PC-3 (cell line): Measurements from ENCODE around the gene CTAGE4. TPM values are rescaled to one million over a fixed set of nuclear protein-coding genes. Genes with fewer than 3 reads are reported as not detected.
"Not testable (repeated sequence)": the region's sequence is repeated elsewhere in the genome, so short reads cannot be mapped to it uniquely, and the experiment has no call there.

Experiments
- ATAC-seq: fragments of 200-7000 bp; cut with Tn5 transposase; 2 replicates; pipeline ENCODE4 v1.9.1; 2020; ENCODE audit warnings: mild to moderate bottlenecking, moderate library complexity
- BruUV-seq: library from RNA; stranded (reverse); fragments of 400-500 nt; replicated peaks from 2 replicates; lab custom pipeline; 2021; lab: Mats Ljungman, UMichigan
- CTCF ChIA-PET: fragments of 300-600 bp; sonication (Branson Sonifier 250); formaldehyde crosslinking; loops from one replicate; lab custom pipeline; 2022; ENCODE audit warnings: antibody characterized with exemption; lab: Charles Lee
- POLR2A ChIA-PET: fragments of 300-600 bp; sonication (Branson Sonifier 250); formaldehyde crosslinking; loops from one replicate; lab custom pipeline; 2022; ENCODE audit warnings: antibody characterized with exemption; ENCODE audit not compliant: unreplicated experiment; lab: Charles Lee
- DNase-seq: peaks from one replicate; pipeline ENCODE4 v3.0.0-alpha.2; 2015
- H2AFZ ChIP-seq: fragments of 300-600 bp; sonication (generic); 2 replicates; pipeline ENCODE4 v1.6.0; 2016; ENCODE audit warnings: antibody characterized with exemption, low read length
- H3F3A ChIP-seq: fragments of 300-600 bp; sonication (generic); one replicate; pipeline ENCODE4 v1.6.0; 2017; ENCODE audit warnings: antibody characterized with exemption, low read length, control low read depth, mild to moderate bottlenecking; ENCODE audit not compliant: unreplicated experiment
- H3K27ac ChIP-seq: fragments of 300-600 bp; sonication (generic); 2 replicates; pipeline ENCODE4 v1.5.1; 2016; ENCODE audit warnings: mild to moderate bottlenecking, low read length
- H3K27me3 ChIP-seq: fragments of 300-600 bp; sonication (generic); 2 replicates; pipeline ENCODE4 v1.6.1; 2016; ENCODE audit warnings: low read length, mixed read lengths
- H3K36me3 ChIP-seq: fragments of 300-600 bp; sonication (generic); 2 replicates; pipeline ENCODE4 v1.6.1; 2016; ENCODE audit warnings: low read depth, mixed run types, low read length, mixed read lengths
- H3K4me1 ChIP-seq: fragments of 300-600 bp; sonication (generic); 2 replicates; pipeline ENCODE4 v1.5.1; 2016; ENCODE audit warnings: low read length; ENCODE audit not compliant: insufficient read depth
- H3K4me2 ChIP-seq: fragments of 300-600 bp; sonication (generic); 2 replicates; pipeline ENCODE4 v1.6.0; 2016; ENCODE audit warnings: low read length
- H3K4me3 ChIP-seq: fragments of 300-600 bp; sonication (generic); 2 replicates; pipeline ENCODE4 v1.5.1; 2016; ENCODE audit warnings: mild to moderate bottlenecking, low read length, mixed read lengths
- H3K79me2 ChIP-seq: fragments of 300-600 bp; sonication (generic); 2 replicates; pipeline ENCODE4 v1.6.1; 2017; ENCODE audit warnings: low read length, mixed read lengths
- H3K9ac ChIP-seq: fragments of 300-600 bp; sonication (generic); 2 replicates; pipeline ENCODE4 v1.6.0; 2016; ENCODE audit warnings: mild to moderate bottlenecking, low read length
- H3K9me2 ChIP-seq: fragments of 300-600 bp; sonication (generic); replicated peaks from 2 replicates; pipeline ENCODE4 v1.6.1; 2016; ENCODE audit warnings: mixed run types, low read length, mixed read lengths
- H3K9me3 ChIP-seq: fragments of 300-600 bp; sonication (generic); 2 replicates; pipeline ENCODE4 v1.6.1; 2016; ENCODE audit warnings: low read length, mixed read lengths
- H4K20me1 ChIP-seq: fragments of 300-600 bp; sonication (generic); 2 replicates; pipeline ENCODE4 v1.6.1; 2016; ENCODE audit warnings: low read length, mixed read lengths
- intact Hi-C: fragments of 100-400 bp; cut with micrococcal nuclease; formaldehyde crosslinking; loops from 2 replicates; pipeline ENCODE4 v1.9.0; 2023
- total RNA-seq: library from RNA; depleted of rRNA; stranded (reverse); fragments of >200 nt; gene quantifications from 2 replicates; pipeline ENCODE4 v1.2.3, GENCODE V29; 2014; rRNA removed

Gene CTAGE4
- total RNA-seq, 1 experiment from 2014 or later: 1.4 TPM

DNA sequence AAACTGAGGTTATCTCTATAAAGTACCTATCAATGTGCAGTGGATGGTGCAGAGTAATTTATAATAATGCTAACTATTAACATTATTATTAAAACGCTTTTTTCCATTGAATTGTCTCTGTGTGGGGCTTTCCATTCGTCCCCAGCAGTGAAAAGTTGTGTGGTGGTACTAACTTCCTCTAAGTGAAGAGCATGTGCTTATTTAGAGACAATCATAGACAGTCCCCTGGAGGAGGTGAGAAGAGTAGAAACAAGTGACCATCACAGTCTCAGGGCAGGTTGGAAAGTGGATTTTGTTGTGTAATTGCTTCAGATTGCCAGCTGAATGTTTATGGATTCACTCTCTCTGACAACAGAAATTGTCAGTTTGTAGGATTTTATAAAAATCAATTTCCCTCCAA, 47.8 kb downstream of the CTAGE4 start:
- H4K20me1 ChIP-seq, H3K4me3 ChIP-seq, H3K9me3 ChIP-seq, intact Hi-C loops, H3F3A ChIP-seq, BruUV-seq, H3K36me3 ChIP-seq, H3K4me2 ChIP-seq, H3K27ac ChIP-seq, DNase-seq, H2AFZ ChIP-seq, ATAC-seq, H3K9ac ChIP-seq, H3K9me2 ChIP-seq, H3K27me3 ChIP-seq, POLR2A ChIA-PET, H3K79me2 ChIP-seq, H3K4me1 ChIP-seq, CTCF ChIA-PET: not testable (repeated sequence)

GRCh38 chr7:144233039-144233438, 49.8 kb downstream of the CTAGE4 start:
- H3K9me2 ChIP-seq, H3K4me2 ChIP-seq, ATAC-seq, intact Hi-C loops, CTCF ChIA-PET, H3K4me3 ChIP-seq, H3K9ac ChIP-seq, H4K20me1 ChIP-seq, H3K4me1 ChIP-seq, H3K79me2 ChIP-seq, H3K36me3 ChIP-seq, H3K9me3 ChIP-seq, BruUV-seq, H2AFZ ChIP-seq, H3K27ac ChIP-seq, H3K27me3 ChIP-seq, H3F3A ChIP-seq, DNase-seq, POLR2A ChIA-PET: not testable (repeated sequence)

Other genes with a start within 250 kb of the CTAGE4 start
- gene OR2F2, start 248.2 kb upstream of the CTAGE4 start, total RNA-seq: not detected in 2 replicates
- not detected in 2 replicates for gene OR2F1, start 228.6 kb upstream of the CTAGE4 start, total RNA-seq
- not detected in 2 replicates for gene OR6B1, start 183.1 kb upstream of the CTAGE4 start, total RNA-seq
- gene OR2A5, start 134.5 kb upstream of the CTAGE4 start, total RNA-seq: not detected in 2 replicates
- not detected in 2 replicates for gene OR2A25, start 113.7 kb upstream of the CTAGE4 start, total RNA-seq
- not detected in 2 replicates for gene OR2A12, start 97.2 kb upstream of the CTAGE4 start, total RNA-seq
- gene OR2A2, start 73.9 kb upstream of the CTAGE4 start, total RNA-seq: not detected in 2 replicates
- not detected in 2 replicates for gene OR2A14, start 60.3 kb upstream of the CTAGE4 start, total RNA-seq
- 10.8 TPM in 2 replicates for gene ARHGEF35, start 12.4 kb downstream of the CTAGE4 start, total RNA-seq
- 0.40 TPM in 1 of 2 replicates, not detected in the other for gene OR2A42, start 56.1 kb downstream of the CTAGE4 start, total RNA-seq
- gene OR2A7, start 81.3 kb downstream of the CTAGE4 start, total RNA-seq: 0.69 TPM in 2 replicates
- gene CTAGE8, start 85.8 kb downstream of the CTAGE4 start, total RNA-seq: 0.69 and 1.2 TPM in 2 replicates
- gene OR2A1, start 129.0 kb downstream of the CTAGE4 start, total RNA-seq: 0.40 TPM in 1 of 2 replicates, not detected in the other
- gene ARHGEF5, start 171.9 kb downstream of the CTAGE4 start, total RNA-seq: 15.5 and 17.7 TPM in 2 replicates
- gene NOBOX, start 220.2 kb downstream of the CTAGE4 start, total RNA-seq: not detected in 2 replicates